Smooth muscle cell (in vitro differentiated cells): ENCODE results near the gene ACTL10. TPM values are rescaled to one million over a fixed set of nuclear protein-coding genes. Genes with fewer than 3 reads are reported as not detected.

Experiments used
- DNase-seq: peaks from one replicate; lab custom pipeline; 2025; ENCODE audit not compliant: unreplicated experiment; lab: John Stamatoyannopoulos, UW
- H2AFZ ChIP-seq: fragments of 200-600 bp; sonication (generic); 2 replicates; pipeline ENCODE4 v1.6.0; 2016; ENCODE audit warnings: antibody characterized with exemption, low read depth, mild to moderate bottlenecking
- H3F3A ChIP-seq: fragments of 200-600 bp; sonication (generic); 2 replicates; pipeline ENCODE4 v1.6.0; 2017; ENCODE audit warnings: antibody characterized with exemption, low read depth
- H3K27ac ChIP-seq: fragments of 200-600 bp; sonication (generic); 2 replicates; pipeline ENCODE4 v1.5.1; 2016; ENCODE audit warnings: low read depth, mild to moderate bottlenecking
- H3K27me3 ChIP-seq: fragments of 200-600 bp; sonication (generic); 2 replicates; pipeline ENCODE4 v1.6.1; 2016; ENCODE audit warnings: low read depth, mild to moderate bottlenecking
- H3K36me3 ChIP-seq: fragments of 200-600 bp; sonication (generic); 2 replicates; pipeline ENCODE4 v1.5.1; 2016; ENCODE audit warnings: low read depth
- H3K4me1 ChIP-seq: fragments of 200-600 bp; sonication (generic); 2 replicates; pipeline ENCODE4 v1.5.1; 2016; ENCODE audit warnings: low read depth
- H3K4me2 ChIP-seq: fragments of 200-600 bp; sonication (generic); 2 replicates; pipeline ENCODE4 v1.6.0; 2016; ENCODE audit warnings: mild to moderate bottlenecking
- H3K4me3 ChIP-seq: fragments of 200-600 bp; sonication (generic); 2 replicates; pipeline ENCODE4 v1.5.1; 2016; ENCODE audit warnings: mild to moderate bottlenecking
- H3K79me2 ChIP-seq: fragments of 200-600 bp; sonication (generic); 2 replicates; pipeline ENCODE4 v1.6.0; 2016; ENCODE audit warnings: low read depth, mild to moderate bottlenecking
- H3K9ac ChIP-seq: fragments of 200-600 bp; sonication (generic); 2 replicates; pipeline ENCODE4 v1.6.0; 2016; ENCODE audit warnings: low read depth
- H3K9me3 ChIP-seq: fragments of 200-600 bp; sonication (generic); replicated peaks from 2 replicates; pipeline ENCODE4 v1.5.1; 2016; ENCODE audit warnings: low read depth
- H4K20me1 ChIP-seq: fragments of 200-600 bp; sonication (generic); 2 replicates; pipeline ENCODE4 v1.6.0; 2016; ENCODE audit warnings: low read depth
- WGBS: methylation state at CpG from one replicate; pipeline ENCODE4 v1.1.7; 2016; ENCODE audit warnings: low lambda C conversion rate; 5-methylcytosine and 5-hydroxymethylcytosine counted together
- polyA plus RNA-seq: library from polyadenylated mRNA; unstranded; fragments of >200 nt; fragmentation: Nextera tagmentation; extraction: Ambion mirVana; gene quantifications from 2 replicates; pipeline ENCODE4 v1.2.1, GENCODE V29; 2016
- total RNA-seq: library from RNA; depleted of rRNA; stranded (reverse); fragments of >200 nt; gene quantifications from 2 replicates; pipeline ENCODE4 v1.2.3, GENCODE V29; 2014
- TF ChIP-seq, protein P1 (sequence below): fragments of 200-600 bp; sonication (generic); IDR thresholded peaks from 2 replicates; pipeline ENCODE4 v1.5.1; 2017; ENCODE audit warnings: borderline replicate concordance, mild to moderate bottlenecking, antibody characterized with exemption; ENCODE audit not compliant: insufficient read depth, poor library complexity, severe bottlenecking

ACTL10 gene
- total and polyA plus RNA-seq, 2 experiments from 2014 or later = 0.04 to 0.49 TPM

DNA sequence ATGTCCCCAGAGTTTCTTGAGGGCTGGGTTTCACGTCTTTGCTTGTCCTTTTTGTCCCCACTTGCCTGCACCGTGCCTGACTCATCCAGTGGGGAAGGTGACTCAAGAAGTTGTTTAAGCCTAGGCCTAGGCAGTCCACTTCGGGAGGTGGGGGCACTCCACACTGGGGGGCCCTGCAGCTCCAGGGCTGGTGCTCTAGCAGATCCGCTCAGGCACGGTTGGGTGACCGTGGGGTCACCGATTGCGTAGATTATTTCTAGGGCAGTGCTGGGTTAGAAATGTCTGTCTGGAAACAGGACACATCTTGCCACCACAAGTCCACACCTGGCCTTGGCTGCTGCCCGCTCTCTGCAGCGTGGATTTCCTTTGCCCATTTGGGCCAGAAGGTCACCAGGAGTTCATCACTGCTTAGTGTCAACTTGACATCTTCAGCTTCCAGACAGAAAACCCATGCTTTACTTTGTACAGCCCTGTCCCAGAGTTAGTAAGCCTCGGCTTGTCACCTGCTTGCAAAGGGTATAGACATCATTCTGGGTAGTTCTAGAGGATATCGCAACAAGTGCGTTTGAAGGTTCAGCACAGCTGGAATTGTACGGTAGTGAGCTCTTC lies 18.2 kb upstream of the ACTL10 start:
- peaks cover 20% of the 10 kb centered on the region for H4K20me1 ChIP-seq
- H3K27ac ChIP-seq = no peak overlapping the region
- no peak overlapping the region for H3K9ac ChIP-seq
- no peak overlapping the region for H2AFZ ChIP-seq
- no peak for DNase-seq
- no peaks in the 10 kb centered on the region for H3K27me3 ChIP-seq
- no peaks in the 10 kb centered on the region for H3K79me2 ChIP-seq
- 83% methylated on average over 14 of the region's 14 CpGs for WGBS
- no peaks in the 10 kb centered on the region for H3K4me1 ChIP-seq
- H3F3A ChIP-seq = peaks cover 4% of the 10 kb centered on the region
- H3K9me3 ChIP-seq = no peaks in the 10 kb centered on the region
- TF ChIP-seq, protein P1, sequence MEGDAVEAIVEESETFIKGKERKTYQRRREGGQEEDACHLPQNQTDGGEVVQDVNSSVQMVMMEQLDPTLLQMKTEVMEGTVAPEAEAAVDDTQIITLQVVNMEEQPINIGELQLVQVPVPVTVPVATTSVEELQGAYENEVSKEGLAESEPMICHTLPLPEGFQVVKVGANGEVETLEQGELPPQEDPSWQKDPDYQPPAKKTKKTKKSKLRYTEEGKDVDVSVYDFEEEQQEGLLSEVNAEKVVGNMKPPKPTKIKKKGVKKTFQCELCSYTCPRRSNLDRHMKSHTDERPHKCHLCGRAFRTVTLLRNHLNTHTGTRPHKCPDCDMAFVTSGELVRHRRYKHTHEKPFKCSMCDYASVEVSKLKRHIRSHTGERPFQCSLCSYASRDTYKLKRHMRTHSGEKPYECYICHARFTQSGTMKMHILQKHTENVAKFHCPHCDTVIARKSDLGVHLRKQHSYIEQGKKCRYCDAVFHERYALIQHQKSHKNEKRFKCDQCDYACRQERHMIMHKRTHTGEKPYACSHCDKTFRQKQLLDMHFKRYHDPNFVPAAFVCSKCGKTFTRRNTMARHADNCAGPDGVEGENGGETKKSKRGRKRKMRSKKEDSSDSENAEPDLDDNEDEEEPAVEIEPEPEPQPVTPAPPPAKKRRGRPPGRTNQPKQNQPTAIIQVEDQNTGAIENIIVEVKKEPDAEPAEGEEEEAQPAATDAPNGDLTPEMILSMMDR = no peak
- no peak overlapping the region for H3K4me2 ChIP-seq
- peaks cover 4% of the 10 kb centered on the region for H3K36me3 ChIP-seq
- no peak overlapping the region for H3K4me3 ChIP-seq

DNA sequence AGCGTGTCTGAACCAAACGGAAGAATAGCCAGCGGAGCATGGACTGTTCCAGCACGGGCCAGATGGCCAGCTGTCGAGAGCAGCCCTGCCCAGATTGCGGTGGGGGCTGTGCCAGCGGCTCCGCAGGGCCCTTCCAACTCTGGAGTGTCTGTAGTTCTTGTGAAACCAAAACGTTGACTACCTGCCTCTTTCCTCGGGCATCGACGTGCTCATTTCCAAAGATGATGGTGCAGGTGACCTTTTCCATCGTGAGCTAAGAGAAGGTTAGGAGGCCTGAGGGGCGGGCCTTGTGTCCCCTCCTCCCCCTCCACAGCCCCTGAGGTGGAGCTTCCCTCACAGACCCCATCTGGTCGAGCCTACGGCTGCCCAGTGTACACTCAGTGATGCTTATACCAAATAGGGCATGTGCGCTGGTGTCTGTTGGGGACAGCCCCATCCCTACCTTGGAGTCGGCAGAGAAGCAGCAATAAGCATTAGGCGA lies 17.5 kb upstream of the ACTL10 start:
- peaks cover 20% of the 10 kb centered on the region for H4K20me1 ChIP-seq
- TF ChIP-seq, protein P1 = no peak

DNA sequence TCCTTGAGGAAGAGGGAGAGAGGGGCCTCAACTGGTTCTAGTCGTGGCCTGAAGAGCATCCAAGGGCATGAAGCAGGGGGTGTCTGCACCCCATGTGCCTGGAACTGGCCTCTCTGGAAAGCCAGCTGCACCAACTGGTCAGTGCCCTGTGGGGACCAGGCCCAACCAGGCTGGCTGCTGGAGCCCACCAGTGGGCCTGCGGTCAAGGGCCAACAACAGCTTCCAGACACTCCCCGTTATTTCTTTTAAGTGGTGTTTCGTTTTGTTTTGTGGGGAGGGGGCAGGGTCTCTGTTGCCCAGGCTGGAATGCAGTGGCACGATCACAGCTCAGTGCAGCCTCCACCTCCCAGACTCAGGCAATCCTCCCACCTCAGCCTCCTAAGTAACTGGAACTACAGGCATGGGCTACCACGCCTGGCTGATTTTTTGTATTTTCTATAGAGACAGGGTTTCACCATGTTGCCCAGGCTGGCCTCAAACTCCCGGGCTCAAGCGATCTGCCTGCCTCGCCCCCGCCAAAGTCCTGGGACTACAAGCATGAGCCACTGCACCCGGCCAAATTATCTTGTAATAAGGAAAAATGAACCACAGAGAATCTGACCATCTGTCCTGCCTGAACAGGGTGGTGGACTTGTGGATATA lies 16.5 kb upstream of the ACTL10 start:
- Histone ChIP-seq H3K36me3 (peaks cover 3% of the 10 kb centered on the region), H3K4me1 (no peaks in the 10 kb centered on the region), H3K79me2 (no peaks in the 10 kb centered on the region), H3K27ac (no peak overlapping the region), H3K27me3 (no peaks in the 10 kb centered on the region), H3K4me2 (no peak overlapping the region), H2AFZ (no peak overlapping the region), H3K4me3 (no peak overlapping the region), H3K9me3 (no peaks in the 10 kb centered on the region), H4K20me1 (peaks cover 20% of the 10 kb centered on the region), H3F3A (peaks cover 7% of the 10 kb centered on the region), H3K9ac (no peak overlapping the region)
- DNase-seq = no peak
- TF ChIP-seq, protein P1 = no peak
- 95% methylated on average over 11 of the region's 11 CpGs for WGBS

More for the DNA sequence above, 17.5 kb upstream of the ACTL10 start:
- WGBS = 91% methylated on average over 19 of the region's 19 CpGs
- H3K4me1 ChIP-seq = no peaks in the 10 kb centered on the region
- H3K4me2 ChIP-seq = no peak overlapping the region
- no peak overlapping the region for H3K27ac ChIP-seq
- peaks cover 4% of the 10 kb centered on the region for H3K36me3 ChIP-seq
- no peak overlapping the region for H3K9ac ChIP-seq
- H3K4me3 ChIP-seq = no peak overlapping the region
- no peak for DNase-seq
- peaks cover 4% of the 10 kb centered on the region for H3F3A ChIP-seq
- no peaks in the 10 kb centered on the region for H3K9me3 ChIP-seq
- no peaks in the 10 kb centered on the region for H3K27me3 ChIP-seq
- no peaks in the 10 kb centered on the region for H3K79me2 ChIP-seq
- no peak overlapping the region for H2AFZ ChIP-seq
